Cerebellar nuclear complex (tissue), 1 donor: Measurements from ENCODE around the gene CCL28.

Experiments
- DNase-seq, 2 experiments: peaks; one replicate each; lab custom pipeline; 2025; lab: John Stamatoyannopoulos, UW

CCL28 gene

DNA sequence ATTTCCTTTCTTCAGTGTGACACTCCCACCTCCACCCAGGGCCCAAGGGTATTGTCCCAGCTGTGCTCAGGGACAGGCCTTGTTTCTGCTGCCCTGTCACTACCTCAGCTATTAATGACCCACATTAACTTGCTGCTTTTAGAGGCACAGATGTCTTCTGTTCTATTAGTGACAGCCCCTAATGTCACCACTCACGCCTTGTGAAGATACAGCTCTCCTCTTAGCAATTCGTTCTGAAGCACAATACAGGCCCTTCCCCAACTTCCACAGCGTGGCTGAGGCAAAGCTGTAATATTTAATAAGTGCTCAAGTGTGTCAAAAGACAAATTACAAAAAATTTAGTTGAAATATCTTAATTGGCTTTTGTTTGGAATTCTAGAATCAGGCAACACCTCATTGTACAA, 54.3 kb downstream of the CCL28 start:
- no peak for DNase-seq

DNA sequence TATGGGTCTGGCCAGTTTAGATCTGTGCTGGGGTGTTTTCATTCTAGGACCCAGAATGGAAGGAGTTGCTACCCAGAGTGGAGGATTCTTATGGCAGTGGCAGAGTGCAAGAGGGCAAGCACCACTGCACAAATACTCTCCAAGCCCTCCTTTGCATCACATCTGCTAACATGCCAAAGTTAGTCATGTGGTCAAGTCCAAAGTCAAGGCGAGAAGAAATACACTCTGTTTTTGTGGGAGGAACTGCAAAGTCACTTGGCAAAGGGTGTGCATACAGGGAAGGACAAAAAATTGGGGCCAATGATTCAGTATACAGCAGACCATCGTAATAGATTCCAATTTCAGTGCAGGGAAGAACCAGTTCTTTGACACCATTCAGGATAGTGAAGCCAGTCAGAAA, 55.1 kb downstream of the CCL28 start:
- no peak for DNase-seq

DNA sequence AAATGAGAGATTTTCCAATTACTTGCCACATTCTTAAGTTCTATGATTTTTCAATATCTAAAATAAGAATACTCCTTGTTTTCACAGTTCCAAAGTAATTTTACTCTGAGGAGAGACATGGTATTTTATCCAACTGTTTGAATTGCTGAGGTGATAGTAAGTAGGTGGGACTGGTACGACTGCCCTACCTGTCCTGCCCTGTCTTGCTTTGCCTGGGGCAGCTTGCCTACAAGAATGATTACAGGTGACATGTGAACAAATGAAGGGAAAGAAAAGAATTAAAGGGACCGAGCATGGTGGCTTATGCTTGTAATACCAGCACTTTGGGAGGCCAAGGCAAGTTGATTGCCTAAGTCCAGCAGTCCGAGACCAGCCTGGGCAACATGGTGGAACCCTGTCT, 57.4 kb downstream of the CCL28 start:
- DNase-seq, result no peak

DNA sequence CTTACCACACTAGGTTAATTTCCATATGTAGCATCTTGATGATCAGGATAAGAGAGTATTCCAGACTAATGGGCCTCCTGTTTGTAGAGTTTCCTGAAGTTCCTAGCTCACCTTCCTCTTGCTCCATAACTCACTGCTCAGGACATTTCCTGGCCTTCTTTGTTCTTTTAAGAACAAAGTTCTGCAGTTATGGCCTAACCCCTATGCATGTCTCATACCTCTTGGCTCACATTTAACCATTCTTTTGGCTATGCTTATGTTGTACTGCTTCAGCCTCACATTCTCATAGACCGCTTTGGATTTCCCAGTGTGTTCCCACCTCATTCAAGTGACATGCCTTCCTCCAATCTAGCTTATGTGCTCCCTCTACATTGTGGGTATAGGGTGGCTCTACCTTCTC, 58.5 kb downstream of the CCL28 start:
- DNase-seq, result no peak

DNA sequence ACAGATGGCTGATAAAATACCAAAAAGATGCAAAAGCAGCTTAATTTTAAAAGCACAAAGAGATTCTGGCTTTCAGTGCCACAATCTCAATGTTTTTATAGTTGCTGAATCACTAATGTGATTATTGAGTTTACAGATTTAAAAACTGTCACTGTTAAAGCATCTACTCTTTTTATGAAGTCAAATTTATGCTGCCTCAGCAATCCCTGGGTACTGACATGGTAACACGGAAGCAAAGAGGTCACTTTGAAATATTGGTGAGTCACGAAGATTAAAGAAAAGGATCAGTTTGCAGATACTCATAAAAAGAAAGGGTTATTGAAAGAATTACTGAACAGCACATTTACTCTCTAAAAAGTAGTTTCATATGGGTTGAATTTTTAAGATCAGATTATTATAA, 59.3 kb downstream of the CCL28 start:
- no peak for DNase-seq

DNA sequence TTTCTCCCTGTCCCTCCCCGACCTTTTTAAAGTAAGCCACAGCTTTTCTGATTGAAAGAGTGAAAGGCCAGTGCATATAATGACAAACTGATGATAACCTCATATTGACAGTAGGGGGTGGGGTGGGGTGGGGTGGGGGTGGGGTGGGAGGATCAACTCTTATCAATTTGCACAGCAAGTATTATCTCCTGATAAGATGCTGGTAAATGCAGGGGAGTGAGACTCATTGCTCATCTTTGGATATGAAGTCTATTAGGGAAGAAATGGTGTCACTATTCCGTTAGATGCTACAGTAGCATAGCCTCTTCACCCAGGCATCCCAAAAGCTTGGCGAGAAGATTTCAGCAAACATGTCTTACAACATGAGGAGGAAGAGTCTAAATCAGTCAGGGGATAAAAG, 60.1 kb downstream of the CCL28 start:
- no peak for DNase-seq

DNA sequence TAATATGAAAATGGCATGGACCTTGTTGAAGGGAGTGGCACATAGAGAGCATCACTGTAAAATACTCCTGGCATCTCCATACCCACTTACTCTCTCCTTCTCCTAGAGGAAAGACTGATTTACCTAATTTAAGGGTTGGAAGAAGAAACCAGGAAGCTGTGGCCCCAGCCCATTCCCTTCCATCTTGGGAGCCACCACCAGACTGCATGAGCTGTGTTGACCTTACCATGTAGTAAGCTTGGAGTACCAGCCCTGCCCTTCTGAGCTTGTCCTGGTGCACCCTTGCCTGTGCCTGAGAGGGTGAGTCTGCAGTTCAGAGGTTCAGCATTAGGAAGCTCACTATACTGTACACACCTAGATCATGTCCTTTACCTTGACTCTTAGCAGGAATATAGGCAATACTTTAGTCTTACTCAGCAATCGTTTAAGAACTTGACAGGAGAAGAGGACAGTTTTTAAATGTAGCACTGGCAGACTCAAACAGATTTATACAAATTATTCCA, 63.3 kb downstream of the CCL28 start:
- no peak for DNase-seq

DNA sequence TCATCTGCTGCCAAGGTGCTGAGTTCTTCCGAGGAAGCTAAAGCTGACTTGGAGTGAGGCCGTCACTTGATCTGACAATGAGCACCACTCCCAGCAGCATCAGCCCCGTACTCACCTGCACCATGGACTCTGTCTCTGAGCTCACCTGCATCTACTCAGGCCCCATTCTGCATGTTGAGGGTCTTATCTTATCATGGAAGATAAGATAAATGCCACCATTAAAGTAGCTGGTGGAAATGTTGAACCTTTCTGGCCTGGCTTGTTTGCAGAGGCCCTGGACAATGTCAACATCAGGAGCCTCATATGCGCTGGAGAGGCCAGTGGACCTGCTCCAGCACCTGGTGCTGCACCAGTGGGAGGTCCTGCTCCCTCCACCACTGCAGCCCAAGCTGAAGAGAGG, 64.0 kb downstream of the CCL28 start:
- DNase-seq, result no peak

DNA sequence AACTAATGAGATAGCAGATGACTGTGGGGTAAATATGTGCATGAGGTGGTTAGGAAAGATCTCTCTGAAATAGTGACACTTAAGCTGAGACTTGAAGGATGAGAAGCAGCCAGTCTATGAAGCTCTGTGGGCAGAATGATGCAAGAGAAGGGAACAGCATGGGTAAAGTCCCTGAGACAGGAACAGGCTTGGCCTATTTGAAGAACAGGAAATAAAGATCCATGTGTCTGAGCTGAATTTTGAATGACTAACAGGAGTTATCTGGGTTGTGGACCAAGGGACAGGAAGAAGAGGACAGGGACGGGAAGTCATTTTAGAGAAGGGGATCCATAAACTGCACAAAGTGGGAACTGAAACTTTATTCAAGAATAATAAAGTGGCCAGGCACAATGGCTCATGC, 73.3 kb downstream of the CCL28 start:
- no peak for DNase-seq

DNA sequence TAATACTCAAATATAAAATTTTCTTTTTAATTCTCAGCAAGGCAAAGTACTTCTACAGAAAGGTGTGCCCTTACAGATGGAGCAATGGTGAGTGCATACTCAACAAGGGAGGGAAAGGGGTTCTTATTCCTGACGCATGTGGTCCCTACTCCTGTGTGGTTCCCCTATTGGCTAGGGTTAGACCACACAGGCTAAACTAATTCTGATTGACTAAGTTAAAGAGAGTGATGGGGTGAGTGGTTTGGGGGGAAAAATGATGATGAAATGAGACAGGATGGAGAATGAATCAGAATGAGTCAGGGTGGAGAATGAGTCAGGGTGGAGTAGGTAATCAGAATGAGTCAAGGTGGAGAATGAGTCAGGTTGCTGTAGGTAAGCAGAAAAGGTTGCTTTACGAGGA, 76.0 kb downstream of the CCL28 start:
- DNase-seq, result no peak

DNA sequence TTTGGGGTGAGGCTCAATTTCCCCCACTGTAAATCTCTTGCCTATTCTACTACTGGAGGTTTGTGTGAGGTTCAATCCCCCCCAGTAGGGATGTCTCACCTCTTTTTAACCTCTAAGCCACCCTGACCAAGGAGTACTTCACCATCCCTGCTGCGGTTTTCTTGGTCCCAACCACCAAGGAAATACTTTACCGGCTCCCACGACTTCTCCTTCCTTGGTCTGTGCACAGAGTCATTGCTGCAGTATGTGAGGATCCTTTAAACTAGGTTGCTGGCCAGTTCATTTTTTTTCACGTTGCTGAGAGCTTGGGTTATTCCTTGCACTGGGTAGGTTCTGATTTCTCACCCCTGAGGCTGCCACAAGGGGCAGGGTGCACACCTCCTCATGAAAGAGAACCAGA, 76.5 kb downstream of the CCL28 start:
- no peak for DNase-seq

DNA sequence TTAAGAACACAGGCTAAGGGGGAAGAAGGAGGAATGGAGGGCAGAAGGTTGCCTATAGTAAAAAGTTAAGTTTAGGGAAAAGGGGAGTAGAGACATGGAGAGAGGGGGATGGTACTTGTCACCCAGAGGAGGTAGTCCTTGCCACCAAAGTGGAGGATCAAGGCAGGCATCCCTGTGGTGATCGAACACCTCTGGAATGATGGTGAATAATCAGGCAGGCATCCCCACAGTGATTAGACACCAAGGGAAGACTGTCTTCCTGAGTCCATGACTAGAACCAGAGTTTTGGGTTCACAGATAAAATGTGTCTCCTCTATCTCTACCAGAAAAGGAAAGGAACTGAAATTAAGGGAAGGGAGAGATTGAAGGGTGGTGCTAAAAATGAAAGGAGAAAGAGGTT, 79.8 kb downstream of the CCL28 start:
- no peak for DNase-seq
